PC-3 (cell line): ENCODE measurements around the gene INSIG1. TPM values are rescaled to one million over a fixed set of nuclear protein-coding genes. Genes with fewer than 3 reads are reported as not detected.

Source experiments
- ATAC-seq: fragments of 200-7000 bp; cut with Tn5 transposase; 2 replicates; pipeline ENCODE4 v1.9.1; 2020; ENCODE audit warnings: mild to moderate bottlenecking, moderate library complexity
- BruUV-seq: library from RNA; stranded (reverse); fragments of 400-500 nt; replicated peaks from 2 replicates; lab custom pipeline; 2021; lab: Mats Ljungman, UMichigan
- CTCF ChIA-PET: fragments of 300-600 bp; sonication (Branson Sonifier 250); formaldehyde crosslinking; loops from one replicate; lab custom pipeline; 2022; ENCODE audit warnings: antibody characterized with exemption; lab: Charles Lee
- POLR2A ChIA-PET: fragments of 300-600 bp; sonication (Branson Sonifier 250); formaldehyde crosslinking; loops from one replicate; lab custom pipeline; 2022; ENCODE audit warnings: antibody characterized with exemption; ENCODE audit not compliant: unreplicated experiment; lab: Charles Lee
- DNase-seq: peaks from one replicate; pipeline ENCODE4 v3.0.0-alpha.2; 2015
- H2AFZ ChIP-seq: fragments of 300-600 bp; sonication (generic); 2 replicates; pipeline ENCODE4 v1.6.0; 2016; ENCODE audit warnings: antibody characterized with exemption, low read length
- H3F3A ChIP-seq: fragments of 300-600 bp; sonication (generic); one replicate; pipeline ENCODE4 v1.6.0; 2017; ENCODE audit warnings: antibody characterized with exemption, low read length, control low read depth, mild to moderate bottlenecking; ENCODE audit not compliant: unreplicated experiment
- H3K27ac ChIP-seq: fragments of 300-600 bp; sonication (generic); 2 replicates; pipeline ENCODE4 v1.5.1; 2016; ENCODE audit warnings: mild to moderate bottlenecking, low read length
- H3K27me3 ChIP-seq: fragments of 300-600 bp; sonication (generic); 2 replicates; pipeline ENCODE4 v1.6.1; 2016; ENCODE audit warnings: low read length, mixed read lengths
- H3K36me3 ChIP-seq: fragments of 300-600 bp; sonication (generic); 2 replicates; pipeline ENCODE4 v1.6.1; 2016; ENCODE audit warnings: low read depth, mixed run types, low read length, mixed read lengths
- H3K4me1 ChIP-seq: fragments of 300-600 bp; sonication (generic); 2 replicates; pipeline ENCODE4 v1.5.1; 2016; ENCODE audit warnings: low read length; ENCODE audit not compliant: insufficient read depth
- H3K4me2 ChIP-seq: fragments of 300-600 bp; sonication (generic); 2 replicates; pipeline ENCODE4 v1.6.0; 2016; ENCODE audit warnings: low read length
- H3K4me3 ChIP-seq: fragments of 300-600 bp; sonication (generic); 2 replicates; pipeline ENCODE4 v1.5.1; 2016; ENCODE audit warnings: mild to moderate bottlenecking, low read length, mixed read lengths
- H3K79me2 ChIP-seq: fragments of 300-600 bp; sonication (generic); 2 replicates; pipeline ENCODE4 v1.6.1; 2017; ENCODE audit warnings: low read length, mixed read lengths
- H3K9ac ChIP-seq: fragments of 300-600 bp; sonication (generic); 2 replicates; pipeline ENCODE4 v1.6.0; 2016; ENCODE audit warnings: mild to moderate bottlenecking, low read length
- H3K9me2 ChIP-seq: fragments of 300-600 bp; sonication (generic); replicated peaks from 2 replicates; pipeline ENCODE4 v1.6.1; 2016; ENCODE audit warnings: mixed run types, low read length, mixed read lengths
- H3K9me3 ChIP-seq: fragments of 300-600 bp; sonication (generic); 2 replicates; pipeline ENCODE4 v1.6.1; 2016; ENCODE audit warnings: low read length, mixed read lengths
- H4K20me1 ChIP-seq: fragments of 300-600 bp; sonication (generic); 2 replicates; pipeline ENCODE4 v1.6.1; 2016; ENCODE audit warnings: low read length, mixed read lengths
- EZH2 ChIP-seq: fragments of 300-600 bp; sonication (generic); IDR thresholded peaks from one replicate; pipeline ENCODE4 v1.6.1; 2017; ENCODE audit warnings: antibody characterized with exemption, mild to moderate bottlenecking, low read length; ENCODE audit not compliant: unreplicated experiment
- EZH2phosphoT487 ChIP-seq: fragments of 300-600 bp; sonication (generic); IDR thresholded peaks from 2 replicates; pipeline ENCODE4 v1.6.1; 2018; ENCODE audit warnings: mild to moderate bottlenecking, antibody characterized with exemption, low read length, borderline replicate concordance
- intact Hi-C: fragments of 100-400 bp; cut with micrococcal nuclease; formaldehyde crosslinking; loops from 2 replicates; pipeline ENCODE4 v1.9.0; 2023
- total RNA-seq: library from RNA; depleted of rRNA; stranded (reverse); fragments of >200 nt; gene quantifications from 2 replicates; pipeline ENCODE4 v1.2.3, GENCODE V29; 2014
- TF ChIP-seq, protein P1 (sequence below): fragments of 300-600 bp; sonication (generic); conservative IDR thresholded peaks from 2 replicates; pipeline ENCODE4 v1.5.1; 2017; ENCODE audit warnings: antibody characterized with exemption, low read depth, mild to moderate bottlenecking, low read length

Gene INSIG1
- total RNA-seq, 1 experiment from 2014 or later = 83.3 TPM

DNA sequence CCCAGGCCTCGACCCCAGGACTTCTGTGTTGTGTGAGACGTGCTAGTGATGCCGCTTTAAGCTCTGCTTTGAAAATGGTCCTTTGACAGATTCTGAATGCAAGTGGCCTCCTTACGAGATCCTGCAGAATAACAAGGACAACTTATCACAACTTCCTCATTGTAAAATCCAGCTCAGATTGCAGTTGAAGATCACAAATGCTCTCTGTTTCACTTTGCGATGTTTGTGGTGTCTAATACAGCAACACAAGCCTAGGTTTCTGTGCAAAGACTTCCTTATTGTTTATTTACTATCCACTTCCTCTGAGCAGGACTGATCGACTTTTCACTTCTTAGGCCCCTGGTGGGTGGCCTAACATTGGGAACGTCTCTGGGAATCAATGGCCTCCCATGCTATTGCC lies 31.7 kb upstream of the INSIG1 start:
- ATAC-seq (no peak), DNase-seq (no peak)
- no peaks in the 10 kb centered on the region for H3K9me3 ChIP-seq
- H2AFZ ChIP-seq = no peak overlapping the region
- CTCF ChIA-PET = no interaction called here
- no peak overlapping the region for H3K4me3 ChIP-seq
- H3K9me2 ChIP-seq = no peaks in the 10 kb centered on the region
- intact Hi-C loops = no loop called here
- H3K4me1 ChIP-seq = no peaks in the 10 kb centered on the region
- H3K9ac ChIP-seq = no peak overlapping the region
- no peaks in the 10 kb centered on the region for H3K27me3 ChIP-seq
- H3F3A ChIP-seq = no peaks in the 10 kb centered on the region
- BruUV-seq = no TSS peak
- H3K79me2 ChIP-seq = no peaks in the 10 kb centered on the region
- H3K27ac ChIP-seq = no peak overlapping the region
- no peaks in the 10 kb centered on the region for H3K36me3 ChIP-seq
- H3K4me2 ChIP-seq = no peak overlapping the region
- H4K20me1 ChIP-seq = no peaks in the 10 kb centered on the region
- POLR2A ChIA-PET = no interaction called here
- TF ChIP-seq EZH2phosphoT487 (no peak), EZH2 (no peak)
- TF ChIP-seq, protein P1, sequence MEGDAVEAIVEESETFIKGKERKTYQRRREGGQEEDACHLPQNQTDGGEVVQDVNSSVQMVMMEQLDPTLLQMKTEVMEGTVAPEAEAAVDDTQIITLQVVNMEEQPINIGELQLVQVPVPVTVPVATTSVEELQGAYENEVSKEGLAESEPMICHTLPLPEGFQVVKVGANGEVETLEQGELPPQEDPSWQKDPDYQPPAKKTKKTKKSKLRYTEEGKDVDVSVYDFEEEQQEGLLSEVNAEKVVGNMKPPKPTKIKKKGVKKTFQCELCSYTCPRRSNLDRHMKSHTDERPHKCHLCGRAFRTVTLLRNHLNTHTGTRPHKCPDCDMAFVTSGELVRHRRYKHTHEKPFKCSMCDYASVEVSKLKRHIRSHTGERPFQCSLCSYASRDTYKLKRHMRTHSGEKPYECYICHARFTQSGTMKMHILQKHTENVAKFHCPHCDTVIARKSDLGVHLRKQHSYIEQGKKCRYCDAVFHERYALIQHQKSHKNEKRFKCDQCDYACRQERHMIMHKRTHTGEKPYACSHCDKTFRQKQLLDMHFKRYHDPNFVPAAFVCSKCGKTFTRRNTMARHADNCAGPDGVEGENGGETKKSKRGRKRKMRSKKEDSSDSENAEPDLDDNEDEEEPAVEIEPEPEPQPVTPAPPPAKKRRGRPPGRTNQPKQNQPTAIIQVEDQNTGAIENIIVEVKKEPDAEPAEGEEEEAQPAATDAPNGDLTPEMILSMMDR = no peak

DNA sequence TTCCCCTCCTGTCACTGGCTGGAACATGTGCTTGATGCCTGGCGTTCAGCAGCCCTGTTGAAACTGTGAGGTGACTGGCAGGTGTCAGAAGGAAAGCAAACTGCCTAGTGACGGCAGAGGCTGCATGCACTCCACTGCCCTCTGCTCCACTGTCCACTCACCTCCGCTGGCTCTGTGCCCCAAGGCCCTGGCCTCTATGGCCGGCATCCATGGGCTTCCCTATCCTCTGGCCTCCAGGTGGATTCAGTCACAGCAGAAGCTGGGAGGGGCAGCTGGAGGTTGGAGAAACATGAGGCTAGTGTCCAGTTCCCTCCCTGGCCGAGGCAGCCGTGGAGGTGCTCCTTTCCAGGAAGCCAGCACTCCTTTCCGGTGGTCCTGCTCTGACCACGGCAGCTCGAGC lies 31.2 kb upstream of the INSIG1 start:
- no peak for TF ChIP-seq EZH2
- no peak for TF ChIP-seq EZH2phosphoT487
- TF ChIP-seq, protein P1 = no peak
- BruUV-seq = no TSS peak
- H3F3A ChIP-seq = no peaks in the 10 kb centered on the region
- H3K9me3 ChIP-seq = no peaks in the 10 kb centered on the region
- no peak overlapping the region for H3K27ac ChIP-seq
- no peaks in the 10 kb centered on the region for H3K4me1 ChIP-seq
- H2AFZ ChIP-seq = no peak overlapping the region
- no peak for ATAC-seq
- intact Hi-C loops = no loop called here
- no peaks in the 10 kb centered on the region for H3K27me3 ChIP-seq
- no peaks in the 10 kb centered on the region for H3K9me2 ChIP-seq
- H4K20me1 ChIP-seq = no peaks in the 10 kb centered on the region
- H3K4me2 ChIP-seq = no peak overlapping the region
- no peak for DNase-seq
- no peaks in the 10 kb centered on the region for H3K79me2 ChIP-seq
- no peaks in the 10 kb centered on the region for H3K36me3 ChIP-seq
- H3K9ac ChIP-seq = no peak overlapping the region
- H3K4me3 ChIP-seq = no peak overlapping the region
- POLR2A ChIA-PET = no interaction called here
- CTCF ChIA-PET = interaction anchor here (0.6 kb wide), 1 partner anchor 233 kb away, joined by 4 read pairs; no protein-coding TSS in a partner anchor

DNA sequence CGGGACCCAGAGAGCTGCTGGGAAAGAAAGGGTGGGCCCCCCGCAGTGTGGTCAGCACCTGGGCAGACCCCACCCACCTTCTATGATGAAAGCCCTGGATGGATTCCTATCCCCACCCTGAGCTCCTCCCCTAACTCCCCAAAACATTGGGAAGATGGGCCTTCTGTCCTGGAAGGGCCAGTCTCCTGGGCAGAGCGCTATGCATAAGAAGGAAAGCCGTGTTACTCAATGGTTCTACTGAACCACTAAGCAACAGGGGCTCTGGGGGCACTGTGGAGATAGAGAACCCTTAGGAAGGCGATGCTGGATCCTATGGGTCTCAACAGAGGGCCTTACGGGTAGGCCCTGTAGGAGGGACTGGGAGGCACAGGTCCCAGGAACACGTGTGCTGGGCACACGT lies 30.7 kb upstream of the INSIG1 start:
- Histone ChIP-seq H3K79me2 (no peaks in the 10 kb centered on the region), H3K9me3 (no peaks in the 10 kb centered on the region), H3K9me2 (no peaks in the 10 kb centered on the region), H3K4me3 (no peak overlapping the region), H3K4me1 (no peaks in the 10 kb centered on the region), H3K27ac (no peak overlapping the region), H3F3A (no peaks in the 10 kb centered on the region), H3K36me3 (no peaks in the 10 kb centered on the region), H2AFZ (no peak overlapping the region), H4K20me1 (no peaks in the 10 kb centered on the region), H3K4me2 (no peak overlapping the region), H3K9ac (no peak overlapping the region), H3K27me3 (no peaks in the 10 kb centered on the region)
- no peak for TF ChIP-seq EZH2phosphoT487
- TF ChIP-seq, protein P1 = no peak
- no peak for TF ChIP-seq EZH2
- BruUV-seq = no TSS peak
- DNase-seq = no peak
- CTCF ChIA-PET = no interaction called here
- no peak for ATAC-seq
- POLR2A ChIA-PET = no interaction called here
- intact Hi-C loops = no loop called here
